A549 (cell line): ENCODE results near the gene PLA2G4F. TPM values are rescaled to one million over a fixed set of nuclear protein-coding genes. Genes with fewer than 3 reads are reported as not detected.

Source experiments
- ATAC-seq, 2 experiments: fragments of 200-7000 bp in 1 of 2; fragments of >200 bp in 1 of 2; cut with Nextera tagmentation in 1 of 2; cut with Tn5 transposase in 1 of 2; 3 replicates each; pipeline versions ENCODE4 v1.8.0 to v1.9.1; 2018 to 2020; ENCODE audit warnings: mild to moderate bottlenecking in 1 of 2, moderate library complexity in 1 of 2
- CTCF ChIA-PET: fragments of 300-600 bp; sonication (Branson Sonifier 250); formaldehyde crosslinking; extraction: SDS; loops from one replicate; lab custom pipeline; 2021; ENCODE audit warnings: antibody characterized with exemption, inconsistent platforms; lab: Yijun Ruan, JAX
- POLR2A ChIA-PET: fragments of 350-600 bp; formaldehyde crosslinking; extraction: SDS; loops from one replicate; lab custom pipeline; 2021; ENCODE audit warnings: antibody characterized with exemption, inconsistent platforms; lab: Yijun Ruan, JAX
- DNase-seq, 2 experiments: peaks; one replicate each; pipeline versions ENCODE4 v3.0.0 to v3.0.0-alpha.2; 2011 to 2016; ENCODE audit warnings: low read depth in 1 of 2, low spot score in 1 of 2
- FAIRE-seq: peaks from 2 replicates; lab custom pipeline; 2011; peaks lifted over from hg19 to GRCh38; lab: Jason Lieb, UNC
- H3K27ac ChIP-seq, 2 experiments: fragments of >200 bp; sonication (Bioruptor Twin); formaldehyde crosslinking; 3 replicates each; pipeline ENCODE4 v1.5.1; 2016 to 2017
- H3K4me1 ChIP-seq: fragments of >200 bp; sonication (Bioruptor Twin); formaldehyde crosslinking; 3 replicates; pipeline ENCODE4 v1.6.1; 2016
- H3K4me2 ChIP-seq: fragments of >200 bp; sonication (Bioruptor Twin); formaldehyde crosslinking; 3 replicates; pipeline ENCODE4 v1.6.1; 2016
- H3K4me3 ChIP-seq: fragments of >200 bp; sonication (Bioruptor Twin); formaldehyde crosslinking; 3 replicates; pipeline ENCODE4 v1.5.1; 2016
- H3K9me3 ChIP-seq: fragments of >200 bp; sonication (Bioruptor Twin); formaldehyde crosslinking; 3 replicates; pipeline ENCODE4 v1.6.1; 2016
- BHLHE40 ChIP-seq: IDR thresholded peaks from 2 replicates; pipeline ENCODE4 v1.6.1; 2012; ENCODE audit warnings: low read depth, low read length, inconsistent platforms
- CEBPB ChIP-seq, 2 experiments: fragments of >200 bp in 1 of 2; sonication (Bioruptor Twin) in 1 of 2; formaldehyde crosslinking in 1 of 2; IDR thresholded peaks; 2 replicates each; pipeline ENCODE4 v1.6.1; 2012 to 2016
- CHD4 ChIP-seq: fragments of 200-600 bp; sonication (generic); IDR thresholded peaks from 2 replicates; pipeline ENCODE4 v1.6.1; 2016; ENCODE audit warnings: antibody characterized with exemption, mild to moderate bottlenecking, borderline replicate concordance
- EHF ChIP-seq: fragments of 250-450 bp; sonication (Bioruptor Pico); IDR thresholded peaks from 2 replicates; pipeline ENCODE4 v1.5.0; 2020; ENCODE audit warnings: mild to moderate bottlenecking
- EP300 ChIP-seq, 2 experiments: fragments of >200 bp; sonication (Bioruptor Twin); formaldehyde crosslinking; IDR thresholded peaks; 2 replicates in 1 of 2; 3 replicates in 1 of 2; pipeline ENCODE4 v1.6.1; 2016 to 2017
- ESRRA ChIP-seq: fragments of 150-350 bp; IDR thresholded peaks from 2 replicates; pipeline ENCODE4 v1.6.1; 2014; ENCODE audit warnings: mild to moderate bottlenecking, low read length, borderline replicate concordance
- FOXS1 ChIP-seq: fragments of 250-450 bp; sonication (Bioruptor Pico); IDR thresholded peaks from 2 replicates; pipeline ENCODE4 v1.5.0; 2020; ENCODE audit warnings: mild to moderate bottlenecking, moderate library complexity
- HDAC2 ChIP-seq: fragments of 200-600 bp; sonication (generic); IDR thresholded peaks from 2 replicates; pipeline ENCODE4 v1.6.1; 2016
- HOXA7 ChIP-seq: fragments of 250-450 bp; sonication (Bioruptor Pico); IDR thresholded peaks from 2 replicates; pipeline ENCODE4 v1.5.0; 2020; ENCODE audit warnings: mild to moderate bottlenecking, moderate library complexity
- KDM5A ChIP-seq: fragments of 200-600 bp; sonication (generic); IDR thresholded peaks from 2 replicates; pipeline ENCODE4 v1.6.1; 2016; ENCODE audit warnings: antibody characterized with exemption, mild to moderate bottlenecking
- MAZ ChIP-seq: fragments of 150-350 bp; IDR thresholded peaks from 2 replicates; pipeline ENCODE4 v1.6.1; 2014; ENCODE audit warnings: antibody characterized with exemption, low read depth, low read length, borderline replicate concordance
- NPAS2 ChIP-seq: fragments of 250-450 bp; sonication (Bioruptor Pico); IDR thresholded peaks from 2 replicates; pipeline ENCODE4 v1.8.0; 2022; ENCODE audit warnings: mild to moderate bottlenecking, moderate library complexity, borderline replicate concordance
- NR3C1 ChIP-seq: fragments of >200 bp; sonication (Bioruptor Twin); formaldehyde crosslinking; IDR thresholded peaks from 3 replicates; pipeline ENCODE4 v1.6.1; 2017
- PHF8 ChIP-seq: fragments of 200-600 bp; sonication (generic); IDR thresholded peaks from 2 replicates; pipeline ENCODE4 v1.6.1; 2016; ENCODE audit warnings: low read depth, mild to moderate bottlenecking, antibody characterized with exemption, moderate library complexity, borderline replicate concordance
- POLR2AphosphoS2 ChIP-seq: conservative IDR thresholded peaks from 2 replicates; pipeline ENCODE4 v1.6.1; 2012; ENCODE audit warnings: low read length, improper control_type of control experiment, inconsistent platforms
- RFX5 ChIP-seq: fragments of 450-650 bp; IDR thresholded peaks from 2 replicates; pipeline ENCODE4 v1.7.1; 2014; ENCODE audit warnings: antibody characterized with exemption, mild to moderate bottlenecking, moderate library complexity
- RNF2 ChIP-seq: fragments of 200-600 bp; sonication (generic); IDR thresholded peaks from 2 replicates; pipeline ENCODE4 v1.6.1; 2016; ENCODE audit warnings: low read depth, mild to moderate bottlenecking, antibody characterized with exemption, moderate library complexity, borderline replicate concordance
- SMC3 ChIP-seq: fragments of >200 bp; sonication (Bioruptor Twin); formaldehyde crosslinking; IDR thresholded peaks from 3 replicates; pipeline ENCODE4 v1.6.1; 2018; ENCODE audit warnings: inconsistent platforms
- TFCP2L1 ChIP-seq: fragments of 250-450 bp; sonication (Bioruptor Pico); IDR thresholded peaks from 2 replicates; pipeline ENCODE4 v1.5.0; 2021; ENCODE audit warnings: mild to moderate bottlenecking
- WGBS: methylation state at CpG from one replicate; pipeline ENCODE4 v1.1.6; 2017; ENCODE audit errors: missing lambda C conversion rate; 5-methylcytosine and 5-hydroxymethylcytosine counted together
- polyA plus RNA-seq, 4 experiments: library from polyadenylated mRNA; depleted of rRNA in 3 of 4; stranded (reverse); fragments of >200 nt; fragmentation: RNase III in 1 of 4; extraction: RNeasy Plus Mini Kit Qiagen cat#74134 plus additional on column Dnase treatment in 1 of 4; gene quantifications; 2 replicates in 3 of 4; 3 replicates in 1 of 4; pipeline ENCODE4 v1.2.3, GENCODE V29; 2011 to 2017
- TF ChIP-seq, protein P1 (sequence below): fragments of >200 bp; sonication (Bioruptor Twin); formaldehyde crosslinking; IDR thresholded peaks from 2 replicates; pipeline ENCODE4 v1.6.1; 2016
- TF ChIP-seq, protein P2 (sequence below): fragments of >200 bp; sonication (Bioruptor Twin); formaldehyde crosslinking; IDR thresholded peaks from 3 replicates; pipeline ENCODE4 v1.5.1; 2016
- TF ChIP-seq, protein P3 (sequence below): IDR thresholded peaks from 2 replicates; pipeline ENCODE4 v1.6.1; 2012

PLA2G4F gene
- polyA plus RNA-seq, 2 of the 4 experiments (the other 2 are of a cell fraction) = not detected

DNA sequence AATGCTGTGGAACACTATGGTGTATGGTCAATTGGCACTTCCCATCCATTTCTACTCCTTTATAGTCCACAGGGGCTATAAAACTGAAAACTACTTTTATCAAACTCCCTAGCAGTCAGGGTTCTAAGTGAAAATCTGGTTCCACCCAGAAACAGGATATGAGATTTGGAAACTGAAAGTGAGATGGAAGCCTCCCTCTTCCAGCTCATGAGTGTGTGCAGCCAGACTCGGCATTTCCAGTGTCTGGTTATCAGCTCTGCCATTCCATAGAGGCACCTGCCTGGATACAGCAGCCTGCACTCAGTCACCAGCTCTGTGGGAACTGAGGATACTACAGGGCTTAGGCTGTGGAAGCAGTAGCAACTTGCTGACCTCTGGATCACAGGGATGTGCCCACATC lies 14.7 kb upstream of the PLA2G4F start:
- CTCF ChIA-PET = interaction anchor here (1.2 kb wide), 2 partner anchors 9 to 33 kb away, joined by 3 to 4 read pairs; no protein-coding TSS in a partner anchor
- Histone ChIP-seq H3K4me3 (no peak overlapping the region), H3K4me2 (no peak overlapping the region), H3K4me1 (no peaks in the 10 kb centered on the region)
- 75% methylated on average over 1 of the region's 1 CpG for WGBS
- no peak for FAIRE-seq
- ATAC-seq = no peak
- DNase-seq = no peak
- TF ChIP-seq BHLHE40 (no peak), RFX5 (no peak), RNF2 (no peak), HDAC2 (no peak), CEBPB (IDR thresholded peaks at IDR 0.05) (no peak)
- TF ChIP-seq, protein P1, sequence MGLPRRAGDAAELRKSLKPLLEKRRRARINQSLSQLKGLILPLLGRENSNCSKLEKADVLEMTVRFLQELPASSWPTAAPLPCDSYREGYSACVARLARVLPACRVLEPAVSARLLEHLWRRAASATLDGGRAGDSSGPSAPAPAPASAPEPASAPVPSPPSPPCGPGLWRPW = no peak
- TF ChIP-seq, all 56 proteins: peak for 0
- POLR2A ChIA-PET = no interaction called here
- H3K9me3 ChIP-seq = no peaks in the 10 kb centered on the region
- H3K27ac ChIP-seq = no peak overlapping the region

DNA sequence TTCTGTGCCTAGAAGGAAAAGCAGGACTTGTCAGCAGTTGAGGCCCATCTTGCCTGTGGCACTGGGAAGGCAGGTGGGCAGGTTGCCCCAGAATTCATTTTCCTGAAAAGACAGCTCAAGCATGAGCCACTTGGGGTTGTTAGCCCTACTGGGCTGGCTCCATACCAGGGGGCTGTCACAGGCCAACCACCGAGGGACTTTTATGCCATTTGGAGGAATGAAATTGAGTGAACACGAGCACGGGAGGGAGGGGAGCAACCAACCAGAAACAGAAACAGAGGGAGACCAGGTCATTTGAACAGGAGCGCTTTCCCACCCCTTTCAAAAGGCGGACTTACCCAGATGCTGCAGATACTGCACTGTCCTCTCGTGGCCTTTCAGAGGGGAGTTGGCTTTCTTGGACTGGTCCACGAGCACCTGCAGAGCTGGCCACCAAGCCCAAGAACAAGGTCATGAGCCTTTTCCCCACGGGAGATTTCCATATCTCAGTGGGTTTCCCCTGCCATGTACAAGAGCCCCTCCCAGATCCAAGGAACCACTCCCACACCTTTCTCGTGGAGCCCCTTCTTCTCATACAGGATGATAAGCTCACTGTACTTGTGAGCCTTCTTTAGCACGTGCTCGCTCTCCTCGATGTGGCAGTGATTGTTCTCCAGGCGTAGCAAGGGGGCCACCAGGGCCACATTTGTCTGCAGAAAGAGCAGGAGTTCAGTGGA lies 9.9 kb upstream of the PLA2G4F start:
- TF ChIP-seq NR3C1 (no peak), HOXA7 (CRISPR knock-in tag) (no peak), PHF8 (no peak), EP300 (IDR thresholded peaks at IDR 0.05) (no peak), NPAS2 (CRISPR knock-in tag) (no peak), POLR2AphosphoS2 (no peak), KDM5A (no peak), ESRRA (no peak), MAZ (no peak), EHF (no peak), SMC3 (no peak), CHD4 (no peak), HDAC2 (no peak), TFCP2L1 (CRISPR knock-in tag) (no peak), FOXS1 (CRISPR knock-in tag) (no peak)
- TF ChIP-seq, protein P1 = no peak
- TF ChIP-seq, protein P2, sequence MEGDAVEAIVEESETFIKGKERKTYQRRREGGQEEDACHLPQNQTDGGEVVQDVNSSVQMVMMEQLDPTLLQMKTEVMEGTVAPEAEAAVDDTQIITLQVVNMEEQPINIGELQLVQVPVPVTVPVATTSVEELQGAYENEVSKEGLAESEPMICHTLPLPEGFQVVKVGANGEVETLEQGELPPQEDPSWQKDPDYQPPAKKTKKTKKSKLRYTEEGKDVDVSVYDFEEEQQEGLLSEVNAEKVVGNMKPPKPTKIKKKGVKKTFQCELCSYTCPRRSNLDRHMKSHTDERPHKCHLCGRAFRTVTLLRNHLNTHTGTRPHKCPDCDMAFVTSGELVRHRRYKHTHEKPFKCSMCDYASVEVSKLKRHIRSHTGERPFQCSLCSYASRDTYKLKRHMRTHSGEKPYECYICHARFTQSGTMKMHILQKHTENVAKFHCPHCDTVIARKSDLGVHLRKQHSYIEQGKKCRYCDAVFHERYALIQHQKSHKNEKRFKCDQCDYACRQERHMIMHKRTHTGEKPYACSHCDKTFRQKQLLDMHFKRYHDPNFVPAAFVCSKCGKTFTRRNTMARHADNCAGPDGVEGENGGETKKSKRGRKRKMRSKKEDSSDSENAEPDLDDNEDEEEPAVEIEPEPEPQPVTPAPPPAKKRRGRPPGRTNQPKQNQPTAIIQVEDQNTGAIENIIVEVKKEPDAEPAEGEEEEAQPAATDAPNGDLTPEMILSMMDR = no peak
- TF ChIP-seq, protein P3, sequence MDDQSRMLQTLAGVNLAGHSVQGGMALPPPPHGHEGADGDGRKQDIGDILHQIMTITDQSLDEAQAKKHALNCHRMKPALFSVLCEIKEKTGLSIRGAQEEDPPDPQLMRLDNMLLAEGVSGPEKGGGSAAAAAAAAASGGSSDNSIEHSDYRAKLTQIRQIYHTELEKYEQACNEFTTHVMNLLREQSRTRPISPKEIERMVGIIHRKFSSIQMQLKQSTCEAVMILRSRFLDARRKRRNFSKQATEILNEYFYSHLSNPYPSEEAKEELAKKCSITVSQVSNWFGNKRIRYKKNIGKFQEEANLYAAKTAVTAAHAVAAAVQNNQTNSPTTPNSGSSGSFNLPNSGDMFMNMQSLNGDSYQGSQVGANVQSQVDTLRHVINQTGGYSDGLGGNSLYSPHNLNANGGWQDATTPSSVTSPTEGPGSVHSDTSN = no peak
- FAIRE-seq (no peak), ATAC-seq (no peak), DNase-seq (no peak)
- H3K4me1 ChIP-seq = no peaks in the 10 kb centered on the region
- no peak overlapping the region for H3K27ac ChIP-seq
- POLR2A ChIA-PET = no interaction called here
- CTCF ChIA-PET = interaction anchor here (0.7 to 1.3 kb wide), 2 partner anchors 10 to 218 kb away, joined by 3 read pairs; partner anchors contain the start of gene PLA2G4F
- H3K9me3 ChIP-seq = no peaks in the 10 kb centered on the region
- no peak overlapping the region for H3K4me3 ChIP-seq
- 95% methylated on average over 12 of the region's 13 CpGs for WGBS
- no peak overlapping the region for H3K4me2 ChIP-seq
